ENCODE results near the gene NAP1L1. TPM values are rescaled to one million over a fixed set of nuclear protein-coding genes. Genes with fewer than 3 reads are reported as not detected.

The NAP1L1 gene
- total RNA-seq (100 to 1,000 TPM; 191 to 359 (median 247) TPM), polyA plus RNA-seq (100 to 1,000 TPM; 175 to 254 TPM)
- long read RNA-seq, donor 1, full-length matches to known transcripts: 30 of 80 reads
- long read RNA-seq, donor 1, partial matches to known transcripts: 22 of 80 reads
- long read RNA-seq, donor 1, other reads (novel, unspliced or antisense): 28 of 80 reads
- long read RNA-seq, donor 2, full-length matches to known transcripts: 33 of 92 reads
- long read RNA-seq, donor 2, partial matches to known transcripts: 25 of 92 reads
- long read RNA-seq, donor 2, other reads (novel, unspliced or antisense): 34 of 92 reads
- long read RNA-seq, donor 3, full-length matches to known transcripts: 17 of 63 reads
- long read RNA-seq, donor 3, partial matches to known transcripts: 35 of 63 reads
- long read RNA-seq, donor 3, other reads (novel, unspliced or antisense): 11 of 63 reads

GRCh38 chr12:76083904-76084862, at the start of gene NAP1L1:
Gene NAP1L1 (minus strand): TSS chr12:76084685. CDS start chr12:76074219, 10,466 bp downstream.
- intact Hi-C loops (cut with DNase I): loop anchor here (2.0 to 10.0 kb wide), 11 partner anchors 47 to 693 kb away; partner anchors contain the start of genes BBS10 (in 8 of the 10), GLIPR1L2 (in 3 of the 10) and OSBPL8 (in 2 of the 10)

GRCh38 chr12:76127588-76127987, 43.1 kb upstream of the NAP1L1 start:
- no peaks in the 10 kb centered on the region for H3K9me3 ChIP-seq
- no peak overlapping the region for H3K4me3 ChIP-seq
- no peak for TF ChIP-seq POLR2A (IDR thresholded peaks at IDR 0.05)
- no peak for TF ChIP-seq CTCF (IDR thresholded peaks at IDR 0.05)
- H3K27ac ChIP-seq: no peak overlapping the region
- ATAC-seq (no peak), DNase-seq (no peak)
- H3K27me3 ChIP-seq: no peaks in the 10 kb centered on the region
- peaks cover 0 to 7% (median 0%) of the 10 kb centered on the region in 12 donors for H3K4me1 ChIP-seq
- no peaks in the 10 kb centered on the region for H3K36me3 ChIP-seq
- WGBS, 4 donors: 94 to 96% (median 95%) methylated on average over 5 of the region's 5 CpGs
- intact Hi-C loops (cut with DNase I): no loop called here

More at GRCh38 chr12:76083904-76084862, at the start of gene NAP1L1:
- WGBS, 4 donors: 0 to 1% (median 0%) methylated on average over 65 to 100 of the region's 100 CpGs
- peaks cover 0 to 49% (median 28%) of the 10 kb centered on the region in 12 donors for H3K4me1 ChIP-seq
- peak within 1 kb of the TSS; percentile 95 to 100 (median 99) for H3K27ac ChIP-seq
- TF ChIP-seq POLR2A (IDR thresholded peaks at IDR 0.05) (peak; percentile 26 to 96), CTCF (IDR thresholded peaks at IDR 0.05) (no peak)
- H3K9me3 ChIP-seq: peaks cover 0 to 5% (median under 1%) of the 10 kb centered on the region in 12 donors
- H3K27me3 ChIP-seq: no peaks in the 10 kb centered on the region
- H3K36me3 ChIP-seq: no peaks in the 10 kb centered on the region
- peak; percentile 96 to 99 (median 97) for ATAC-seq
- DNase-seq: peak; percentile 98 to 99 (median 99)
- H3K4me3 ChIP-seq: peak within 1 kb of the TSS; percentile 76 to 97 (median 90)

- no peaks in the 10 kb centered on the region for H3K36me3 ChIP-seq
- DNase-seq (no peak), ATAC-seq (no peak)
- H3K4me3 ChIP-seq: no peak overlapping the region
- H3K27ac ChIP-seq: peak overlapping the region in 1 of 12 donors; percentile 6
- intact Hi-C loops (cut with DNase I): no loop called here
- TF ChIP-seq POLR2A (IDR thresholded peaks at IDR 0.05) (no peak), CTCF (IDR thresholded peaks at IDR 0.05) (no peak)
- H3K9me3 ChIP-seq: no peaks in the 10 kb centered on the region
- H3K27me3 ChIP-seq: no peaks in the 10 kb centered on the region
- 75 to 92% (median 82%) methylated on average over 4 to 5 of the region's 5 CpGs for WGBS, 4 donors
- H3K4me1 ChIP-seq: peaks cover 0 to 7% (median 0%) of the 10 kb centered on the region in 12 donors
Measured at GRCh38 chr12:76124456-76124855, 40.0 kb upstream of the NAP1L1 start.

All from heart left ventricle (tissue), 16 donors.